ENCODE results near the gene PKNOX2.

Gene PKNOX2

DNA sequence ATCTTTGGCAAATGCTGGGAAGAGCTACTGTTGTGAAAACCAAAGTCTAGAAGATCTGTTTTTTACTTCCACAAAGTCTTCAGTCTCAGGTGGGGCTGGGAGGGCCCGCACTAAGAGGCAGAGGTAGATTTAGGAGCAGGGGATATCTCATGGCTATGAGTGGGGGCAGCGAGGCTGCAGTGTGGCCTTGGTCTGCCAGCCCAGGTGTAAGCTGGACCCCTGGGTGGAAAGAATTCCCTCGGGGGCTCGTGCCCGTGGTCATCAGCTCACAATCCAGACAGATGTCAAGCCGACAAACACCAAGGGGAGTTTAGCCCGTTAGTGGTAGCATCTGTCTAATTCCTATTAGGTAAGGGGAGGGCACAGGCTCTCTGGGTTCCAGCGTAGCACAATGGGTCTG is 9.0 kb downstream of the PKNOX2 start:
- Histone ChIP-seq H3K27me3 (ENCODE audit: insufficient read depth, low read length) (peaks cover 46% of the 10 kb centered on the region), H3K79me2 (ENCODE audit: control insufficient read depth, insufficient read depth, low read length, unreplicated experiment) (no peaks in the 10 kb centered on the region), H3K36me3 (ENCODE audit: insufficient read depth, low read length) (no peaks in the 10 kb centered on the region), H2AFZ (ENCODE audit: low read length, unreplicated experiment) (no peak overlapping the region), H3K27ac (ENCODE audit: low read depth, low read length) (no peak overlapping the region), H3K4me1 (ENCODE audit: control insufficient read depth, insufficient read depth, low read length, unreplicated experiment) (peaks cover 7% of the 10 kb centered on the region), H3K4me3 (ENCODE audit: low read depth, low read length) (no peak overlapping the region)

DNA sequence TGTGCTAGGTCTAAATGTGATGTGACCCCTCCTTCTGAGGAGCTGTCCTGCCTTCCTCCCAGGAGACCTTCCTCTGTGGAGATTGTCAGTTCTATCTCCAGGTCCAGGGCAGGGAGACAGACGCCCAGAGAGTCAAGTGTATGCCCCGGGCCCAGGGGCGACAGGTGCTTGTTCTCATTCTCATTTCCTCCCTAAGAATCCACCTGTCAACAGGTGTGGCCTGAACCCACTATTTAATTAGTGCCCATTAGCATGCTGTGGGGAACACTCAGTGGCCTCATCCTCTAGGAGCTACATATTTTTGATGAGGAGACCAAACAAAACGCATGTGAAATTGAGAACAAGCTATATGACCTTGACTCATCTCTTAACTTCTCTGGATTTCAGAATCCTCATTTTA is 9.5 kb downstream of the PKNOX2 start:
- no peaks in the 10 kb centered on the region for H3K79me2 ChIP-seq (ENCODE audit: control insufficient read depth, insufficient read depth, low read length, unreplicated experiment)
- no peaks in the 10 kb centered on the region for H3K36me3 ChIP-seq (ENCODE audit: insufficient read depth, low read length)
- H3K4me1 ChIP-seq (ENCODE audit: control insufficient read depth, insufficient read depth, low read length, unreplicated experiment), result peaks cover 7% of the 10 kb centered on the region
- no peak overlapping the region for H3K4me3 ChIP-seq (ENCODE audit: low read depth, low read length)
- no peak overlapping the region for H2AFZ ChIP-seq (ENCODE audit: low read length, unreplicated experiment)
- no peak overlapping the region for H3K27ac ChIP-seq (ENCODE audit: low read depth, low read length)
- H3K27me3 ChIP-seq (ENCODE audit: insufficient read depth, low read length), result peaks cover 47% of the 10 kb centered on the region

DNA sequence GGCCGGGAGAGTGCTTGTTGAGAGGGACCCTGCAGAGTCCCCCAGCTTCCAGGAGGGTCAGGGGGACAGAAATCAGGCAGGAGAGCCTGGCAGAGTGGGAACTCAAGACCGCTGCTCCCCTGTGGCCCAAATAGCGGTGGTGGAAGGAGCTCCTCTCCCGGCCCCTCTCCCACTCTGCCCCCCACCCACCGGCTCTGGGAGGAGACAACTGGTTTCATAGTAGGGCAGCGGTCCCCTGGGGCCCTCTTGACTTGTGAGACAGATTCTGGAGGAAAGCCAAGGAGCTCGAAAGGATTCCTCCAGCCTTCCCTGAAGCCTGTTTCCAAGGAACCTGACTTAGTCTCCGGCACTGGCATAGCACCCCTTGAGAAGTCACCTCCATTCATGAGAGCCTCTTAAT is 10.1 kb downstream of the PKNOX2 start:
- Histone ChIP-seq H3K36me3 (ENCODE audit: insufficient read depth, low read length) (no peaks in the 10 kb centered on the region), H2AFZ (ENCODE audit: low read length, unreplicated experiment) (no peak overlapping the region), H3K4me1 (ENCODE audit: control insufficient read depth, insufficient read depth, low read length, unreplicated experiment) (peaks cover 7% of the 10 kb centered on the region), H3K27me3 (ENCODE audit: insufficient read depth, low read length) (peaks cover 53% of the 10 kb centered on the region), H3K27ac (ENCODE audit: low read depth, low read length) (no peak overlapping the region), H3K4me3 (ENCODE audit: low read depth, low read length) (no peak overlapping the region), H3K79me2 (ENCODE audit: control insufficient read depth, insufficient read depth, low read length, unreplicated experiment) (no peaks in the 10 kb centered on the region)

GRCh38 chr11:125175166-125175565 is 10.6 kb downstream of the PKNOX2 start:
- Histone ChIP-seq H3K4me1 (ENCODE audit: control insufficient read depth, insufficient read depth, low read length, unreplicated experiment) (peaks cover 4% of the 10 kb centered on the region), H3K79me2 (ENCODE audit: control insufficient read depth, insufficient read depth, low read length, unreplicated experiment) (no peaks in the 10 kb centered on the region), H2AFZ (ENCODE audit: low read length, unreplicated experiment) (no peak overlapping the region), H3K27ac (ENCODE audit: low read depth, low read length) (no peak overlapping the region), H3K4me3 (ENCODE audit: low read depth, low read length) (no peak overlapping the region), H3K36me3 (ENCODE audit: insufficient read depth, low read length) (no peaks in the 10 kb centered on the region), H3K27me3 (ENCODE audit: insufficient read depth, low read length) (peaks cover 53% of the 10 kb centered on the region)

- H3K27me3 ChIP-seq (ENCODE audit: insufficient read depth, low read length), result peaks cover 53% of the 10 kb centered on the region
- no peaks in the 10 kb centered on the region for H3K36me3 ChIP-seq (ENCODE audit: insufficient read depth, low read length)
- no peak overlapping the region for H3K4me3 ChIP-seq (ENCODE audit: low read depth, low read length)
- H3K4me1 ChIP-seq (ENCODE audit: control insufficient read depth, insufficient read depth, low read length, unreplicated experiment), result no peaks in the 10 kb centered on the region
- H3K27ac ChIP-seq (ENCODE audit: low read depth, low read length), result no peak overlapping the region
- H2AFZ ChIP-seq (ENCODE audit: low read length, unreplicated experiment), result no peak overlapping the region
- H3K79me2 ChIP-seq (ENCODE audit: control insufficient read depth, insufficient read depth, low read length, unreplicated experiment), result no peaks in the 10 kb centered on the region
Observed at GRCh38 chr11:125175896-125176575, 11.5 kb downstream of the PKNOX2 start.

- no peak overlapping the region for H3K4me3 ChIP-seq (ENCODE audit: low read depth, low read length)
- H3K4me1 ChIP-seq (ENCODE audit: control insufficient read depth, insufficient read depth, low read length, unreplicated experiment), result no peaks in the 10 kb centered on the region
- no peak overlapping the region for H3K27ac ChIP-seq (ENCODE audit: low read depth, low read length)
- no peak overlapping the region for H2AFZ ChIP-seq (ENCODE audit: low read length, unreplicated experiment)
- H3K27me3 ChIP-seq (ENCODE audit: insufficient read depth, low read length), result peaks cover 57% of the 10 kb centered on the region
- H3K79me2 ChIP-seq (ENCODE audit: control insufficient read depth, insufficient read depth, low read length, unreplicated experiment), result no peaks in the 10 kb centered on the region
- no peaks in the 10 kb centered on the region for H3K36me3 ChIP-seq (ENCODE audit: insufficient read depth, low read length)
Observed at GRCh38 chr11:125176866-125177265, 12.3 kb downstream of the PKNOX2 start.

DNA sequence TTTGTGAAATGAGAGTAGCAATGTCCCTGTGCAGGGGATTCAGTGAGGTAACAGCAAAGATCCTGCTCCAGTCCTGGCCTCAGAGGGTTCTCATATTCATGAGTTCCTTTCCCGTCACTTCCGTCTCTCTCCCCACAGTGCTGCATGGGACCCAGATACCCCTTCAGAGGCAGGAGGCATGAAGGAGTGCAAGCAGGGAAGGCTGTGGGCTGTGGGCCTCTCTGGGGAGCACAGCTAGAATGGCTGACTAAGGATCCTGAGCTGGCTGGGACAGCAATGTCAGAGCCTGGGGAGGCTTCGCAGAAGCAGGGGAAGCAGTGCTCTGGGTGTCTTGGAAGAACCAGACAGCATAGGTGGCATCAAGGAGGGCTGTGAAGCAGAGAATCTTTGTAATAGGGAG is 13.0 kb downstream of the PKNOX2 start:
- Histone ChIP-seq H3K4me3 (ENCODE audit: low read depth, low read length) (no peak overlapping the region), H3K4me1 (ENCODE audit: control insufficient read depth, insufficient read depth, low read length, unreplicated experiment) (no peaks in the 10 kb centered on the region), H3K79me2 (ENCODE audit: control insufficient read depth, insufficient read depth, low read length, unreplicated experiment) (no peaks in the 10 kb centered on the region), H2AFZ (ENCODE audit: low read length, unreplicated experiment) (no peak overlapping the region), H3K27me3 (ENCODE audit: insufficient read depth, low read length) (peaks cover 63% of the 10 kb centered on the region), H3K27ac (ENCODE audit: low read depth, low read length) (no peak overlapping the region), H3K36me3 (ENCODE audit: insufficient read depth, low read length) (no peaks in the 10 kb centered on the region)

GRCh38 chr11:125179346-125179745 is 14.8 kb downstream of the PKNOX2 start:
- Histone ChIP-seq H2AFZ (ENCODE audit: low read length, unreplicated experiment) (no peak overlapping the region), H3K79me2 (ENCODE audit: control insufficient read depth, insufficient read depth, low read length, unreplicated experiment) (no peaks in the 10 kb centered on the region), H3K27me3 (ENCODE audit: insufficient read depth, low read length) (peaks cover 63% of the 10 kb centered on the region), H3K4me3 (ENCODE audit: low read depth, low read length) (no peak overlapping the region), H3K4me1 (ENCODE audit: control insufficient read depth, insufficient read depth, low read length, unreplicated experiment) (no peaks in the 10 kb centered on the region), H3K27ac (ENCODE audit: low read depth, low read length) (no peak overlapping the region), H3K36me3 (ENCODE audit: insufficient read depth, low read length) (no peaks in the 10 kb centered on the region)

- no peak overlapping the region for H3K4me3 ChIP-seq (ENCODE audit: low read depth, low read length)
- H3K27me3 ChIP-seq (ENCODE audit: insufficient read depth, low read length), result peaks cover 63% of the 10 kb centered on the region
- no peak overlapping the region for H2AFZ ChIP-seq (ENCODE audit: low read length, unreplicated experiment)
- H3K27ac ChIP-seq (ENCODE audit: low read depth, low read length), result no peak overlapping the region
- no peaks in the 10 kb centered on the region for H3K4me1 ChIP-seq (ENCODE audit: control insufficient read depth, insufficient read depth, low read length, unreplicated experiment)
- no peaks in the 10 kb centered on the region for H3K36me3 ChIP-seq (ENCODE audit: insufficient read depth, low read length)
- H3K79me2 ChIP-seq (ENCODE audit: control insufficient read depth, insufficient read depth, low read length, unreplicated experiment), result no peaks in the 10 kb centered on the region
Observed at GRCh38 chr11:125179895-125180294, 15.3 kb downstream of the PKNOX2 start.

- Histone ChIP-seq H3K4me1 (ENCODE audit: control insufficient read depth, insufficient read depth, low read length, unreplicated experiment) (no peaks in the 10 kb centered on the region), H3K79me2 (ENCODE audit: control insufficient read depth, insufficient read depth, low read length, unreplicated experiment) (no peaks in the 10 kb centered on the region), H3K27ac (ENCODE audit: low read depth, low read length) (no peak overlapping the region), H3K27me3 (ENCODE audit: insufficient read depth, low read length) (peaks cover 66% of the 10 kb centered on the region), H3K4me3 (ENCODE audit: low read depth, low read length) (no peak overlapping the region), H3K36me3 (ENCODE audit: insufficient read depth, low read length) (no peaks in the 10 kb centered on the region), H2AFZ (ENCODE audit: low read length, unreplicated experiment) (no peak overlapping the region)
Observed at GRCh38 chr11:125180413-125181305, 16.1 kb downstream of the PKNOX2 start.

DNA sequence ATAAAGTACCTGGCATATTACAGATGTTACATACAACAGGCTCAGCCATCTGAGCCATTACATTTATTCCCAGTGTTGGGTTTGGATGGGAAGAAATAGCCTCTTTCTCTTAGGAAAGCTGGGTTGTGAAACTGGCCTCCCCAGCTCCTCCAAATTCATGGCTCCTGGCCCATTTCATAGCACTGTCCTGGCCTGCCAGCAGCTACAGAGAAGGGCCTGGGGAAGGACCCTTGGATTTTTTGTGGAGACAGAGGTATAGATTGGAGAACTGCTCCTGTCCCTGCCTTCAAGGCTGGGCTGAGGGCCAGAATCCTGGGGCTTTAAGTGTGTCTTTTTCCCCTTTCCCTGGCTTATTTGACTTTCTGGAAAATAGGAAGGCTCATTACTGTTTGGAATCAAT is 18.0 kb downstream of the PKNOX2 start:
- Histone ChIP-seq H3K4me1 (ENCODE audit: control insufficient read depth, insufficient read depth, low read length, unreplicated experiment) (no peaks in the 10 kb centered on the region), H2AFZ (ENCODE audit: low read length, unreplicated experiment) (no peak overlapping the region), H3K27me3 (ENCODE audit: insufficient read depth, low read length) (peaks cover 75% of the 10 kb centered on the region), H3K79me2 (ENCODE audit: control insufficient read depth, insufficient read depth, low read length, unreplicated experiment) (no peaks in the 10 kb centered on the region), H3K27ac (ENCODE audit: low read depth, low read length) (no peak overlapping the region), H3K4me3 (ENCODE audit: low read depth, low read length) (no peak overlapping the region), H3K36me3 (ENCODE audit: insufficient read depth, low read length) (no peaks in the 10 kb centered on the region)

Data from ACC112 (cell line).